GM20000 (cell line): ENCODE measurements around the gene ADPRH.

Experiments used
- DNase-seq: peaks from one replicate; pipeline ENCODE4 v3.0.0; 2012; ENCODE audit warnings: low spot score
- TF ChIP-seq, protein P1 (sequence below): IDR thresholded peaks from 2 replicates; pipeline ENCODE4 v1.5.1; 2012; ENCODE audit warnings: mild to moderate bottlenecking, control low read depth; ENCODE audit errors: extremely low read depth, missing control alignments

Gene ADPRH

DNA sequence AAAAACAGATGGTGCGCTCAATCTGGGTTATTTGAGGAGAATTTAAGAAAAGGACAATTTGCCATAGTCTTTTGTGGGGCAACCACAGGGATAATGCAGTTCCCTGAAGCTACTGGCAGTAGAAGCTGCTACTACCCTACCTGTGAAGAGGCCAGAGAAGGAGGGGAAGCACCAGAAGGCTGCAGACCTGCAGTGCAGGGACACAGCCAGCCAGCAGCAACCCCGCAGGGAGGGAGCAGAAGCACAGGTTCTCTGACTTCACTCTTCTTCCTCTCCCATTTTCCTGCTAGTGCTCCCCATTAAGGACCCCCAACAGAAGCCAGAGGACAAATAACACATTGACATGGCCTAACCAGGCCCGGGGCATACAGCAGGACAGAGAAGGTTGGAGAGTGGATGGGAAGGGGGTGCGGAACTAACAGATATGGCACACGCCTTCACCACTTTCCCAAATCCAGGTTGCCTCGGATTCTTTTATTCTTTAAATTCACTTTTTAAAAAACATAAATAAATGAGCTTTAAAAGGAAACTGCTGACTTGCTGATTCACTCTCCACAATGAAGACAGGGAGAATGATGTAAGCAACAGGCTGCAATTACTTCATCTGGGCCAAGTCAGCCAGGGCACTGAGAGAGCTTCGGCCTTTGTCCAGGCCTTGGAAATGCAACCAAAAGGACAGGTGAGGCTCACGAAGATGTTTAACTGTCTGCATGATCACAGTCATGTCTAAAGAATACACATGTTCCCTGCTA lies 51.0 kb downstream of the ADPRH start:
- TF ChIP-seq, protein P1, sequence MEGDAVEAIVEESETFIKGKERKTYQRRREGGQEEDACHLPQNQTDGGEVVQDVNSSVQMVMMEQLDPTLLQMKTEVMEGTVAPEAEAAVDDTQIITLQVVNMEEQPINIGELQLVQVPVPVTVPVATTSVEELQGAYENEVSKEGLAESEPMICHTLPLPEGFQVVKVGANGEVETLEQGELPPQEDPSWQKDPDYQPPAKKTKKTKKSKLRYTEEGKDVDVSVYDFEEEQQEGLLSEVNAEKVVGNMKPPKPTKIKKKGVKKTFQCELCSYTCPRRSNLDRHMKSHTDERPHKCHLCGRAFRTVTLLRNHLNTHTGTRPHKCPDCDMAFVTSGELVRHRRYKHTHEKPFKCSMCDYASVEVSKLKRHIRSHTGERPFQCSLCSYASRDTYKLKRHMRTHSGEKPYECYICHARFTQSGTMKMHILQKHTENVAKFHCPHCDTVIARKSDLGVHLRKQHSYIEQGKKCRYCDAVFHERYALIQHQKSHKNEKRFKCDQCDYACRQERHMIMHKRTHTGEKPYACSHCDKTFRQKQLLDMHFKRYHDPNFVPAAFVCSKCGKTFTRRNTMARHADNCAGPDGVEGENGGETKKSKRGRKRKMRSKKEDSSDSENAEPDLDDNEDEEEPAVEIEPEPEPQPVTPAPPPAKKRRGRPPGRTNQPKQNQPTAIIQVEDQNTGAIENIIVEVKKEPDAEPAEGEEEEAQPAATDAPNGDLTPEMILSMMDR: no peak
- DNase-seq: no peak

DNA sequence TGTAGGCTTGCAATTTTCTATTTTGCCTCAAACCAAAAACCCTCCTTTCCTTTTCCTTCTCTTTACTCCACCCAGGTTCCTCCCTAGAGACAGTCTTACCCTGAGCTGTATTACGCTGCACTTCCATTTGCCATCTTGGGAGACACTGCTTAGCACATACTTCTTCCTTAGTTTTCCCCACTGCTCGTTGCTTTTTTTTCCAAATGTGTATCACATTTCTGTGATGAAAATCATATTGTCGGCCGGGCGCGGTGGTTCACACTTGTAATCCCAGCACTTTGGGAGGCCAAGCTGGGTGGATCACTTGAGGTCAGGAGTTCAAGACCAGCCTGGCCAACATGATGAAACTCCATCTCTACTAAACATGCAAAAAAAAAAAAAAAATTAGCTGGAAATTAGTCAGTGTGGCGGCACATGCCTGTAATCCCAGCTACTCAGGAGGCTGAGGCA lies 51.6 kb downstream of the ADPRH start:
- no peak for DNase-seq
- TF ChIP-seq, protein P1: no peak

DNA sequence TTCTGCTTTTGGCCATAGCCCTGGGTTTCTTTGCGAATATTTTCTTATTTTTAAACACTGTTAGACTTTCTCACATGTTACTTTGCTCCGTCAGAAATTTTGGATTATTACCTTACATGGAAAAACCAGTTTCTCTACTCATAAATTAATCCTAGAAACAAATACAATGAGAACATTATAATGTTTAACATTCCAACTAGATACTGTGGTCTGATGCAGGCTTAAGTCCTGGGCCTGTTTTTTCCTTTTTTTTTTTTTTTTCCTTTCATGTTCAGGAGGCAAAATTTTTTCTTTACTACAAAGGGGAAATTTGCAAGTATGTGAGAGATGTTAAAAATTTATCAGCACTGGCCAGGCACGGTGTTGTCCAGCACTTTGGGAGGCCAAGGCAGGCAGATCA lies 52.2 kb downstream of the ADPRH start:
- no peak for DNase-seq
- TF ChIP-seq, protein P1: no peak

DNA sequence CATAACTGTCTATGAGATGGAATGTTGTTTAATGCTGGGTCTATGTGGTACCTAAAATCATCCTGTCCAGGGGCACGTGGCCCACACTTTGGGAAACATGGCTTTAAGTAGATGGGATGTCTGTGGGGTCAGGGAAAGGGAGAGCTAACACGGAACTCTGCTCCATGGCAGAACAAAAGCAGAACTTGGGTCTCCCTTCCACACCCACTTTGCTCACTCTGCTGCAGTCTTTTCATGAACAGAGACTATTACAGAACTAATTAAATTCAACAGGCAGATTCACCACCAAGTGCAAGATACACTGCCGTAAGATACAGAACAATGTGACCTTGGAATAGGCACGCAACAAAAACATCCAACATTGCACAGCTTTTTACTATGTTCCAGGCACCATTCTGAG lies 52.9 kb downstream of the ADPRH start:
- TF ChIP-seq, protein P1: no peak
- no peak for DNase-seq

DNA sequence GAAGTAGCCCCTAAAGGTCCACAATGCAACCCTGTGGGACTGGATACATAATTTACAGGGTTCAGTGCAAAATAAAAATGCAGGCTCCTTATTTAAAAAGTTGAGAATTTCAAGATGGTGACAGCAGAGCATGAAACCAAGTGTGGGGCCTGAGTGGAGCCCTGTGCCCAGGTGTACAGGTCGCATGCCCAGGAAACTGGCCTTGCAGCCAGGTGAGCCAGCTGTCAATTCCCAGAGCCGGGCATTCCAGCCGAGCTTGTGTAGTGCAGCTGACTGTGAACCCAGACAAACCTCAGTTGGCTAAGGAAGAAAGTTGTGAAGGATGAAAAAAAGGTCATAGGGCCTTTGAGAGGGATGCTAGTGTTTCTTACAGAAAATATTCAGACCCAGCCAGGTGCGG lies 53.5 kb downstream of the ADPRH start:
- TF ChIP-seq, protein P1: no peak

DNA sequence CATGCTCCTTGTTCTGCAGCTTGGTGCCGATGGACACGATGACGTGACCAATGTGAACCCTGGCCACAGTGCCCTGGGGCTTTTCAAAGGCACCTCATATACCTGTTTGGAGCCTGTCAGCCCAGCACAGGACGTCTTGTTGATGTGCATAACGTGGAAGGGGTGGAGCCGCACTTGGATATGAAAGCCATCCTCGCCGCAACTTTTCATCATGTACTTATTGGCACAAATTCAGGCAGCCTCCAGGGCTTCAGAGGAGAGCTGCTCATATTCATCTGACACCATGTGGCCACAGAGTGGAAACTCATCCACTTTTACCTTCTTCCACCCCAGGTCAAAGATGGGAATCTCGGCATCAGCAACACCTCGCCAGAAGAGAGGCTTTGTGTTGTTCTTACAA lies 56.4 kb downstream of the ADPRH start:
- TF ChIP-seq, protein P1: no peak
- DNase-seq: no peak

More for the DNA sequence above, 53.5 kb downstream of the ADPRH start:
- no peak for DNase-seq

DNA sequence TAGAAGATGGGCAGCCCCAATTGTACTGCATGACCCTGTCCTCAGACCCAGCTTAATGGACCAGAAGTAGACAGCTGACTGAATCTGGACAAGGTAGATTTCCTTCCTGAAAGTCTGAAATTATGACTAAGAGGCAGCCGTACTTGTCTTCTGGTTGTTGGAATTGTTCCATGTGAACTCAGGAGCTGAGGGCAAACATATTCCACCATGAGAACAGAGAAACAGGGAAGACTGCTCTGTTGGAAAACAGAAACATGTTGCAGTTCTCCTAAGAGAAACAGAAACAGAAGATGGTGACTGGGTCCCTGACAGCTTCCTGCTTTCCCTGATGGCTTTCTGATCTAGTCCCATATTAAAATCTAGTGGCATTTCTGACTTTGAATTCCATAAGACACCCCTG lies 57.0 kb downstream of the ADPRH start:
- DNase-seq: no peak
- TF ChIP-seq, protein P1: no peak
